Measurements from ENCODE around the gene TLR1.

TLR1 gene

GRCh38 chr4:38791010-38791409 is 13.6 kb downstream of the TLR1 start:
- no peak for DNase-seq
- H4K91ac ChIP-seq (ENCODE audit: low read length): no peak overlapping the region
- no peak overlapping the region for H3K4ac ChIP-seq (ENCODE audit: low read depth in 1 of 2, low read length in 2 of 2)
- H3K27ac ChIP-seq (ENCODE audit: low read length, poor library complexity, severe bottlenecking): no peak overlapping the region
- H2BK120ac ChIP-seq (ENCODE audit: low read depth, low read length): no peak overlapping the region
- H3K4me1 ChIP-seq (ENCODE audit: control insufficient read depth, insufficient read depth, low read depth, low read length): peaks cover 6% of the 10 kb centered on the region
- 91% methylated on average over 2 of the region's 2 CpGs for WGBS
- H2BK5ac ChIP-seq (ENCODE audit: low read depth, low read length, poor library complexity, severe bottlenecking): no peak overlapping the region
- no peaks in the 10 kb centered on the region for H3K9me3 ChIP-seq (ENCODE audit: control insufficient read depth, low read length)
- H3K79me1 ChIP-seq (replicated peaks; ENCODE audit: low read length, poor library complexity, severe bottlenecking): no peaks in the 10 kb centered on the region
- H3K14ac ChIP-seq (ENCODE audit: low read length in 2 of 2): no peak overlapping the region
- no peak overlapping the region for H2AFZ ChIP-seq (ENCODE audit: low read depth, low read length)
- no peak overlapping the region for H3K4me2 ChIP-seq (ENCODE audit: low read length, poor library complexity, severe bottlenecking)
- H2AK5ac ChIP-seq (ENCODE audit: low read length, severe bottlenecking): no peak overlapping the region
- H4K8ac ChIP-seq (ENCODE audit: low read length): no peak overlapping the region
- no peak overlapping the region for H3K4me3 ChIP-seq (ENCODE audit: insufficient read depth in 1 of 2, low read depth in 1 of 2, low read length in 2 of 2)
- no peak overlapping the region for H3K9ac ChIP-seq (ENCODE audit: low read length)
- no peaks in the 10 kb centered on the region for H3K36me3 ChIP-seq (ENCODE audit: control insufficient read depth in 1 of 2, insufficient read depth in 2 of 2, low read depth in 1 of 2, low read length in 2 of 2)
- no peak overlapping the region for H2BK12ac ChIP-seq (ENCODE audit: low read length in 2 of 2)
- no peak overlapping the region for H3K23ac ChIP-seq (ENCODE audit: low read length in 2 of 2)
- H2BK15ac ChIP-seq (ENCODE audit: low read depth, poor library complexity, severe bottlenecking): no peak overlapping the region
- H3K27me3 ChIP-seq (ENCODE audit: control insufficient read depth in 1 of 2, insufficient read depth in 1 of 2, low read length in 2 of 2): no peaks in the 10 kb centered on the region
- H3K18ac ChIP-seq (ENCODE audit: low read depth in 1 of 2, low read length in 2 of 2): no peak overlapping the region

DNA sequence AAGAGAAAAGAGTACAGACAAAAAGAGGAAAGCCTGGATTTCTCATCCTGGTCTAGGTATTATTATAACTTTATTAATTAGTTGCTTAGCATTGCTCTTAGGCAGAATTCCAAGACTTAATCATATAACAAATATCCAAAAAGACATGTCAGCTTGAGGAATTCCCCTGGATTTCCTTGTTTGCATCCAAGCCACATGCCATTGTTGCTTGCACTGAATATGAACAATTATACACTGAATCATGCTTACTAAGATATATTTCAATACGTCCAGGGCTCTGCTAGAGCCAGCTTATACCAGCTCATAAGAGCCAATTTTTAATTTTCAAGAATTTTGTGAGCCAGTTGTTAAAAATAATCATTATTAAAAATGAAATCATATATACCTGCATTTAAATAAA is 16.3 kb downstream of the TLR1 start:
- Histone ChIP-seq H2AFZ (ENCODE audit: low read depth, low read length) (no peak overlapping the region), H4K8ac (ENCODE audit: low read length) (no peak overlapping the region), H3K27me3 (ENCODE audit: control insufficient read depth in 1 of 2, insufficient read depth in 1 of 2, low read length in 2 of 2) (no peaks in the 10 kb centered on the region), H2BK5ac (ENCODE audit: low read depth, low read length, poor library complexity, severe bottlenecking) (no peak overlapping the region), H2BK15ac (ENCODE audit: low read depth, poor library complexity, severe bottlenecking) (no peak overlapping the region), H2AK5ac (ENCODE audit: low read length, severe bottlenecking) (no peak overlapping the region), H3K9ac (ENCODE audit: low read length) (no peak overlapping the region), H3K9me3 (ENCODE audit: control insufficient read depth, low read length) (no peaks in the 10 kb centered on the region), H3K4me2 (ENCODE audit: low read length, poor library complexity, severe bottlenecking) (no peak overlapping the region), H3K4me3 (ENCODE audit: insufficient read depth in 1 of 2, low read depth in 1 of 2, low read length in 2 of 2) (no peak overlapping the region), H3K4me1 (ENCODE audit: control insufficient read depth, insufficient read depth, low read depth, low read length) (peaks cover 6% of the 10 kb centered on the region), H3K23ac (ENCODE audit: low read length in 2 of 2) (no peak overlapping the region), H3K18ac (ENCODE audit: low read depth in 1 of 2, low read length in 2 of 2) (no peak overlapping the region), H2BK12ac (ENCODE audit: low read length in 2 of 2) (no peak overlapping the region), H2BK120ac (ENCODE audit: low read depth, low read length) (no peak overlapping the region), H3K14ac (ENCODE audit: low read length in 2 of 2) (no peak overlapping the region), H3K36me3 (ENCODE audit: control insufficient read depth in 1 of 2, insufficient read depth in 2 of 2, low read depth in 1 of 2, low read length in 2 of 2) (no peaks in the 10 kb centered on the region), H3K27ac (ENCODE audit: low read length, poor library complexity, severe bottlenecking) (no peak overlapping the region), H4K91ac (ENCODE audit: low read length) (no peak overlapping the region), H3K4ac (ENCODE audit: low read depth in 1 of 2, low read length in 2 of 2) (no peak overlapping the region), H3K79me1 (replicated peaks; ENCODE audit: low read length, poor library complexity, severe bottlenecking) (no peaks in the 10 kb centered on the region)
- DNase-seq: no peak
- WGBS: no CpG with 5 or more reads among the region's 1 CpG

GRCh38 chr4:38787693-38788092 is 16.9 kb downstream of the TLR1 start:
- Histone ChIP-seq H3K4me3 (ENCODE audit: insufficient read depth in 1 of 2, low read depth in 1 of 2, low read length in 2 of 2) (no peak overlapping the region), H4K91ac (ENCODE audit: low read length) (no peak overlapping the region), H3K4me2 (ENCODE audit: low read length, poor library complexity, severe bottlenecking) (no peak overlapping the region), H3K36me3 (ENCODE audit: control insufficient read depth in 1 of 2, insufficient read depth in 2 of 2, low read depth in 1 of 2, low read length in 2 of 2) (no peaks in the 10 kb centered on the region), H3K23ac (ENCODE audit: low read length in 2 of 2) (no peak overlapping the region), H3K18ac (ENCODE audit: low read depth in 1 of 2, low read length in 2 of 2) (no peak overlapping the region), H4K8ac (ENCODE audit: low read length) (no peak overlapping the region), H2AK5ac (ENCODE audit: low read length, severe bottlenecking) (no peak overlapping the region), H3K79me1 (replicated peaks; ENCODE audit: low read length, poor library complexity, severe bottlenecking) (no peaks in the 10 kb centered on the region), H2AFZ (ENCODE audit: low read depth, low read length) (no peak overlapping the region), H2BK5ac (ENCODE audit: low read depth, low read length, poor library complexity, severe bottlenecking) (no peak overlapping the region), H2BK120ac (ENCODE audit: low read depth, low read length) (no peak overlapping the region), H2BK12ac (ENCODE audit: low read length in 2 of 2) (no peak overlapping the region), H2BK15ac (ENCODE audit: low read depth, poor library complexity, severe bottlenecking) (no peak overlapping the region), H3K4ac (ENCODE audit: low read depth in 1 of 2, low read length in 2 of 2) (no peak overlapping the region), H3K27me3 (ENCODE audit: control insufficient read depth in 1 of 2, insufficient read depth in 1 of 2, low read length in 2 of 2) (no peaks in the 10 kb centered on the region), H3K14ac (ENCODE audit: low read length in 2 of 2) (no peak overlapping the region), H3K27ac (ENCODE audit: low read length, poor library complexity, severe bottlenecking) (no peak overlapping the region), H3K9ac (ENCODE audit: low read length) (no peak overlapping the region), H3K9me3 (ENCODE audit: control insufficient read depth, low read length) (no peaks in the 10 kb centered on the region), H3K4me1 (ENCODE audit: control insufficient read depth, insufficient read depth, low read depth, low read length) (peaks cover 6% of the 10 kb centered on the region)
- 81% methylated on average over 4 of the region's 4 CpGs for WGBS
- DNase-seq: no peak

- H3K14ac ChIP-seq (ENCODE audit: low read length in 2 of 2): no peak overlapping the region
- H3K4me1 ChIP-seq (ENCODE audit: control insufficient read depth, insufficient read depth, low read depth, low read length): peaks cover 6% of the 10 kb centered on the region
- H3K79me1 ChIP-seq (replicated peaks; ENCODE audit: low read length, poor library complexity, severe bottlenecking): no peaks in the 10 kb centered on the region
- no peak overlapping the region for H2BK5ac ChIP-seq (ENCODE audit: low read depth, low read length, poor library complexity, severe bottlenecking)
- H3K36me3 ChIP-seq (ENCODE audit: control insufficient read depth in 1 of 2, insufficient read depth in 2 of 2, low read depth in 1 of 2, low read length in 2 of 2): no peaks in the 10 kb centered on the region
- H3K9me3 ChIP-seq (ENCODE audit: control insufficient read depth, low read length): no peaks in the 10 kb centered on the region
- H3K18ac ChIP-seq (ENCODE audit: low read depth in 1 of 2, low read length in 2 of 2): no peak overlapping the region
- H4K91ac ChIP-seq (ENCODE audit: low read length): no peak overlapping the region
- no peak overlapping the region for H4K8ac ChIP-seq (ENCODE audit: low read length)
- H2AK5ac ChIP-seq (ENCODE audit: low read length, severe bottlenecking): no peak overlapping the region
- no peak overlapping the region for H3K9ac ChIP-seq (ENCODE audit: low read length)
- H3K4me2 ChIP-seq (ENCODE audit: low read length, poor library complexity, severe bottlenecking): no peak overlapping the region
- no peak overlapping the region for H3K4ac ChIP-seq (ENCODE audit: low read depth in 1 of 2, low read length in 2 of 2)
- no peak overlapping the region for H2AFZ ChIP-seq (ENCODE audit: low read depth, low read length)
- H3K27me3 ChIP-seq (ENCODE audit: control insufficient read depth in 1 of 2, insufficient read depth in 1 of 2, low read length in 2 of 2): no peaks in the 10 kb centered on the region
- no peak overlapping the region for H3K23ac ChIP-seq (ENCODE audit: low read length in 2 of 2)
- no peak overlapping the region for H3K4me3 ChIP-seq (ENCODE audit: insufficient read depth in 1 of 2, low read depth in 1 of 2, low read length in 2 of 2)
- DNase-seq: peak; percentile 10
- WGBS: 93% methylated on average over 8 of the region's 8 CpGs
- no peak overlapping the region for H2BK120ac ChIP-seq (ENCODE audit: low read depth, low read length)
- H2BK15ac ChIP-seq (ENCODE audit: low read depth, poor library complexity, severe bottlenecking): no peak overlapping the region
- H2BK12ac ChIP-seq (ENCODE audit: low read length in 2 of 2): no peak overlapping the region
- no peak overlapping the region for H3K27ac ChIP-seq (ENCODE audit: low read length, poor library complexity, severe bottlenecking)
These were observed 18.6 kb downstream of the TLR1 start for GRCh38 chr4:38785901-38786402.

All from mesenchymal stem cell (in vitro differentiated cells and primary cell).